Dendritic cell treated with granulocyte-macrophage colony-stimulating factor and Interleukin-4, amounts not matched to agents 40 ng/mL and 50 ng/mL, for 4 days (primary cell): ENCODE results near the gene NRG2.

Source experiments
- H3K27ac Mint-ChIP-seq: one replicate; pipeline ENCODE4 v1.8.0; 2022; ENCODE audit warnings: mild to moderate bottlenecking, mixed read lengths
- H3K27me3 Mint-ChIP-seq: one replicate; pipeline ENCODE4 v1.8.0; 2022; ENCODE audit warnings: mild to moderate bottlenecking, mixed read lengths
- H3K36me3 Mint-ChIP-seq: one replicate; pipeline ENCODE4 v1.8.0; 2022; ENCODE audit warnings: low read depth, mixed read lengths
- H3K4me1 Mint-ChIP-seq: one replicate; pipeline ENCODE4 v1.8.0; 2022; ENCODE audit warnings: low read depth, mixed read lengths
- H3K4me3 Mint-ChIP-seq: one replicate; pipeline ENCODE4 v1.8.0; 2022; ENCODE audit warnings: mild to moderate bottlenecking, moderate library complexity, mixed read lengths
- H3K9me3 Mint-ChIP-seq: one replicate; pipeline ENCODE4 v1.8.0; 2022; ENCODE audit warnings: mixed read lengths
- intact Hi-C: fragments of 100-400 bp; cut with micrococcal nuclease; formaldehyde crosslinking; loops from one replicate; pipeline ENCODE4 v1.15.0; 2022

NRG2 gene

DNA sequence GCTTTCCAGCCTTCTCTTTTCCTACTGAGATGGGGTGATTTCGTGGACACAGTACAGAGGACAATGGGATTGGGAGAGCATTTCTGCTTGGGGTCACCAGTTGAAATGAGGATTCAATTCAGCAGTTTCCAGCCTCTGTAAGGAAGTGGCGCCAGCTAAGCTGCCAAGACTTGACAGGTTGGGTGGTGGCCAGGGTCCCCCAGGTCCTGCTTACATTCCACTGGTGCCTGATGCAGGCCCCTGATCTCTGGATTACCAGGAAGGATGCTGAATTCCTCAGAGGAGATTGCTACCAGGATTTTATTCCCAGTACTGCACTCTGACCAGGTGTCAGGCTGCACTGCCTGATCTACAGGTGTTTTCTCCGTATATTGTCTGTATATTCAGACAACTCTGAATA lies 127.8 kb downstream of the NRG2 start:
- intact Hi-C loops: no loop called here
- Mint-ChIP-seq H3K27ac (no peak overlapping the region), H3K9me3 (no peaks in the 10 kb centered on the region), H3K36me3 (no peaks in the 10 kb centered on the region), H3K4me1 (no peaks in the 10 kb centered on the region), H3K4me3 (no peak overlapping the region), H3K27me3 (peaks cover 16% of the 10 kb centered on the region)

DNA sequence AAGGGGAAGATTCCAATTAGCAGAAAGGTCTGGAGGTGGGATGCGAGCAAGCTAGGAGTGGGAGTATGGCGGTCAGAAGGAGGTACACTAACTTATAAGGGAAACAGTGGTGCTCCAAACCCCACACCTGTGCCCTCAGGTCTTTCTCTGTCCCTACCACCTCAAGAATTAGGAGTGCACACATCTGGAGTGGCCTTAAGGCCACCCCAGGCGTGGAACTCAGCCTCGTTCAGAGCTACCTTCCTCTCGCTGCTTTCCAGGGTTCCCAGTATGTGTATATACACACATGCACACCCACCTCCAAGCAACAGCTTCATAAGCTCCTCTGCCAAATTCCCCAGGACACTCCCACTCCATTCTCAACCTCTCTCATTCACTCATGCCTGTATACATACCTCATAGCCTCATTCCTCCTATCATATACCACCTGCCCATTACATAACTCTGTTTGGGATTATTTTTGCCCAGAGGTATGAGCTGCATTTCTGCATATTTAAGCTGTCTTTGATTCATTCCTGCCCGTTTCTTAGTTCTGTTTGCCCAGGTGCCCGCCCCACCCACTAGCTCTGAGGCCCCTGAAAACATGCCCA lies 128.8 kb downstream of the NRG2 start:
- H3K27ac Mint-ChIP-seq: no peak overlapping the region
- H3K4me3 Mint-ChIP-seq: no peak overlapping the region
- peaks cover 16% of the 10 kb centered on the region for H3K27me3 Mint-ChIP-seq
- H3K4me1 Mint-ChIP-seq: no peaks in the 10 kb centered on the region
- intact Hi-C loops: no loop called here
- no peaks in the 10 kb centered on the region for H3K9me3 Mint-ChIP-seq
- no peaks in the 10 kb centered on the region for H3K36me3 Mint-ChIP-seq

DNA sequence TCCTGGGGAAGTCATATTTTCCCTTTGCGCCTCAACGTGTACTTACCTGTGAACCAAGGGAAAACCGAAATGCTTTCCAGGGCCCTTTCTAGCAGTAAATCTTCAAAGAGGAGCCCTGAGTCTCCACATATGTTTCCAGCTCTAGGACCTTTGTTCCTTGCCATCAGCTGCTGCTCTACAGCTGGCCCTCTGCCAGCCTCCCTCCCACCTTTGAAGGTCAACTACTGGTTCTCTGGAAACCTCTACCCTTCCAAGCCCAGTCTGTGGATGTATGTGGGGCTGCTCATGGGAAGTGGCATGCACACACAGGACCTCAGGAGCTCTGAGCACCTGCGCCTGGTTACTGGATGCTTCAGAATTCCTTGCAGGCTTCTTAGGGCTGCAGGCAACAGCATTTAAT lies 130.3 kb downstream of the NRG2 start:
- H3K4me1 Mint-ChIP-seq: no peaks in the 10 kb centered on the region
- H3K4me3 Mint-ChIP-seq: no peak overlapping the region
- H3K27me3 Mint-ChIP-seq: peaks cover 16% of the 10 kb centered on the region
- intact Hi-C loops: no loop called here
- H3K36me3 Mint-ChIP-seq: no peaks in the 10 kb centered on the region
- H3K9me3 Mint-ChIP-seq: no peaks in the 10 kb centered on the region
- no peak overlapping the region for H3K27ac Mint-ChIP-seq

DNA sequence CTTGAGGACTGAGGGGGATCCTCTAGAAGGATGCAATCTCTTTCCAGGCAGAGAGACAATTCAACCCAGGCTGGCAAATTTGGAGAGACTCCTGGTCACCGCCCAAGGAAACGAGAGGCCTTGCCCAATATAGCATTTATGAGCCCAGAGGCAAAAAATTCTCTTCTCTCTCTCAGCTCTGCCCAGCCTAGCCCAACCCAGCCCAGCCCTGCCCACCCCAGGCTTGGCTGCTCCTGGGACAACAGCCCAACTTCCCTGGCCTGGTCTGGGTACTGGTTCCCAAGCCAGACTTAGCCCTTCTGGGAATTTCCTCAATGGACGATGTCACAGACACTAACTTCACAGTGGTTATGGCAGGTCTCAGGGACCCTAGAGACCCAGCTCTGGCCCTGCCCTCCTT lies 130.9 kb downstream of the NRG2 start:
- Mint-ChIP-seq H3K4me1 (no peaks in the 10 kb centered on the region), H3K27me3 (peaks cover 16% of the 10 kb centered on the region), H3K9me3 (no peaks in the 10 kb centered on the region), H3K36me3 (no peaks in the 10 kb centered on the region), H3K4me3 (no peak overlapping the region), H3K27ac (no peak overlapping the region)
- intact Hi-C loops: no loop called here

DNA sequence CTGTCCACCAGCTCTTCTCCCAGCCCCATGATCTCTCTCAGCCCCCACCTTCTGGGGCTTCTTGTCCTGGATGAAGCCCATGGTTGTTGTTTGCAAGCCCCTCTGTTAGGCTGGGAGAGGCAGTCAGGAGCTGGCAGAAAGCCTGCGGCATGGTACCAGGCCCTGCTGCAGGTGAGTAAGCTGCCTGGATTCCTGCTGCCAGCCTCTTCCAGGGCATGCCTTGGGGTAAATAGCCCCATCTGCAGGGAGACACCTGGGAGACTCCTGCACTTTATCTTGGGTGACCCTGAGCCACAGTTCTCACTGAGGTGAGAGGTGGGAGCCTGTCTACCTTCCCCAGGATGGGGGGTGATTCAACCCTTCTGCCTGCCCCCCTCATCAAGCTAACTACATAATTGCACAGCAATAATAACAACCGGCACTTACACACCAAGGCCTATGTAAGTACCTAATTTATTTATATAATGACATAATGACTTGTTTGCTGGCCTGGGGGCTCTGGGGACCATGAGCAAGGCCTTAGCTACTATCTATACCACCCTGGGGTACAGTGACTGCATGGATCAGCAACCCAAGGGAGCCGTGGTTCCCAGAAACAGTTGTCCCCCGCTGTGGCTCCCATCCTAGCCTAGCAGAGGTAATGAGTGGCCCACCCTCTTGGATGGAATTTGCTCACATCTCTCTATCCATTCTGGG lies 131.5 kb downstream of the NRG2 start:
- no peaks in the 10 kb centered on the region for H3K9me3 Mint-ChIP-seq
- no peak overlapping the region for H3K27ac Mint-ChIP-seq
- H3K4me1 Mint-ChIP-seq: no peaks in the 10 kb centered on the region
- no peak overlapping the region for H3K4me3 Mint-ChIP-seq
- peaks cover 16% of the 10 kb centered on the region for H3K27me3 Mint-ChIP-seq
- H3K36me3 Mint-ChIP-seq: no peaks in the 10 kb centered on the region
- intact Hi-C loops: no loop called here

DNA sequence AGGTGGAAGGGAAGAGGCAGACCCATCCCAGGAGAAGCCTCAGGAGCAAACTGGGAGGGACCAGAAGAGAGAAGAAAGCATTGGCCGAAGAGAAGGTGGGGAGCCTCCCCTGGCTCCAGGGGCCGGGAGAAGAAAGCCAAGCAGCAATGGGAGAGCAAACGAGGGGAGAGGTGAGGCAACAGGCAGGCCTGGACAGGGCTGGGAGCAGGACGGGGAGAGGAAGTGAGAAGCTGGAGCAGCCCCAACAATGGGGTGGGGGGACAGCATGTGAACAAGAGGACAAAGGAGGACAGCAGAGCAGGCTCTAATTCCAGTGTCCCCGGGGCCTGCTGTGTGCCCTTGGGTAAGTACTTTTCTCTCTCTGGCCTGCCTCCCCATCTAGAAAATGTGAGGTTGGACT lies 132.2 kb downstream of the NRG2 start:
- Mint-ChIP-seq H3K4me1 (no peaks in the 10 kb centered on the region), H3K9me3 (no peaks in the 10 kb centered on the region)
- intact Hi-C loops: no loop called here

DNA sequence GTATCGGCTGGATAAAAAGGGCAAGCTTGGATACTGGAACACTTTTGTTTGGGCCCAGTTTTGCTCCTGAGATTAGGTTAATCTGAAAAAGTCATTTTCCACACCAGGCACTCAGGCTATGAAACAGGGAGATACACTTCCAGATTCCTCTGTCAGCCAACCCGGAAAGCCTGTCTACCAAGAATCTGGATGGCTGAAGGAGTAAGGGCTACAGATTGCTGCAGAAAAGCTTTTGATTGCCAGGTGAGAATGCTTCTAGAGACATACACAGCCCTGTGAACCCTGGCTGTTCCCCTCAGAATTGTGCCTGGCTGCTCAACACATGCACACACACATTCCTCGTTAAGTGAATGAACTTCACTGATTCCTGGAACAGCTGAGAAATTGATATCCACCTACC lies 133.1 kb downstream of the NRG2 start:
- no peaks in the 10 kb centered on the region for H3K36me3 Mint-ChIP-seq
- intact Hi-C loops: no loop called here
- no peaks in the 10 kb centered on the region for H3K4me1 Mint-ChIP-seq
- H3K27me3 Mint-ChIP-seq: peaks cover 11% of the 10 kb centered on the region
- no peak overlapping the region for H3K27ac Mint-ChIP-seq
- no peak overlapping the region for H3K4me3 Mint-ChIP-seq
- H3K9me3 Mint-ChIP-seq: no peaks in the 10 kb centered on the region

More for the DNA sequence above, 132.2 kb downstream of the NRG2 start:
- Mint-ChIP-seq H3K36me3 (no peaks in the 10 kb centered on the region), H3K27me3 (peaks cover 15% of the 10 kb centered on the region), H3K4me3 (no peak overlapping the region), H3K27ac (no peak overlapping the region)

DNA sequence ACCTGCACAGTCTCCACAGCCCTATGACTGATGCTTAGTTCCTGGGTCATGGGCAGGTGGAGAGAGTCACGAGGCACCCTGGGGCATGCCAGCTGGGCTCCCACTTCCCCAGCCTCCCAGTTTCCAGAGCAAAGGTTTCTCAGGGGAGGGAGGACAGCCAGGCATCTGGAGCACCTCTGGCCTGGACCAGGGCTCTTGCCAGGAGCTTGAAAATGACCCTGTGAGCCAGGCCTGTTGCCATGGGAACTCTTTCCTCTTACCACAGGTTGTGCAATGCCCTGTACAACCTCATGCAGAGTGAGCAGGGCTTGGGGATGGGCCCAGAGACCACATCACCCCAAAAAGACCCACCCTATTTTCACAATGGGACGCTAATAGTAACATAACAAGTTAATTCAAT lies 134.3 kb downstream of the NRG2 start:
- Mint-ChIP-seq H3K36me3 (no peaks in the 10 kb centered on the region), H3K27me3 (peaks cover 9% of the 10 kb centered on the region)
- intact Hi-C loops: no loop called here

DNA sequence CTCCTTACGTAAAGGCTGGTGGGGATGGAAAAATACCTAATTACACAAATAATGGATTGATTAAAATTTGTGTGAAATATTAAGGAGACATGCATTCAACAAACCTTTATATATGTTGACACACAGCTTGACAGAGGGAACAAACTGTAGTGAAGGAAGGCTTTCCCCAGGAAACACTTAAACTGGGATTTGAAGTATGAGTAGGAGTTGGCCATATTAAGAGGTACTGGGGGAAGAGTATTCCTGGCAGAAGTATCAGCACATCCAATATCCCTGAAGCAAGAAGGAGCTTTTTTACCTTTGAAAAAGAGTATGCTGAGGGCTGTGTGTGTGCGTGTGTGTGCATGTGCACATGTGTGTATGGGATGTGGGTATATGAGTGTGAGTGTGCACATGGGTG lies 136.4 kb downstream of the NRG2 start:
- no peak overlapping the region for H3K27ac Mint-ChIP-seq
- peaks cover 30% of the 10 kb centered on the region for H3K27me3 Mint-ChIP-seq
- intact Hi-C loops: no loop called here
- no peaks in the 10 kb centered on the region for H3K4me1 Mint-ChIP-seq
- no peak overlapping the region for H3K4me3 Mint-ChIP-seq
- no peaks in the 10 kb centered on the region for H3K36me3 Mint-ChIP-seq
- H3K9me3 Mint-ChIP-seq: no peaks in the 10 kb centered on the region

More for the DNA sequence above, 134.3 kb downstream of the NRG2 start:
- no peaks in the 10 kb centered on the region for H3K9me3 Mint-ChIP-seq
- H3K4me3 Mint-ChIP-seq: no peak overlapping the region
- no peaks in the 10 kb centered on the region for H3K4me1 Mint-ChIP-seq
- no peak overlapping the region for H3K27ac Mint-ChIP-seq

DNA sequence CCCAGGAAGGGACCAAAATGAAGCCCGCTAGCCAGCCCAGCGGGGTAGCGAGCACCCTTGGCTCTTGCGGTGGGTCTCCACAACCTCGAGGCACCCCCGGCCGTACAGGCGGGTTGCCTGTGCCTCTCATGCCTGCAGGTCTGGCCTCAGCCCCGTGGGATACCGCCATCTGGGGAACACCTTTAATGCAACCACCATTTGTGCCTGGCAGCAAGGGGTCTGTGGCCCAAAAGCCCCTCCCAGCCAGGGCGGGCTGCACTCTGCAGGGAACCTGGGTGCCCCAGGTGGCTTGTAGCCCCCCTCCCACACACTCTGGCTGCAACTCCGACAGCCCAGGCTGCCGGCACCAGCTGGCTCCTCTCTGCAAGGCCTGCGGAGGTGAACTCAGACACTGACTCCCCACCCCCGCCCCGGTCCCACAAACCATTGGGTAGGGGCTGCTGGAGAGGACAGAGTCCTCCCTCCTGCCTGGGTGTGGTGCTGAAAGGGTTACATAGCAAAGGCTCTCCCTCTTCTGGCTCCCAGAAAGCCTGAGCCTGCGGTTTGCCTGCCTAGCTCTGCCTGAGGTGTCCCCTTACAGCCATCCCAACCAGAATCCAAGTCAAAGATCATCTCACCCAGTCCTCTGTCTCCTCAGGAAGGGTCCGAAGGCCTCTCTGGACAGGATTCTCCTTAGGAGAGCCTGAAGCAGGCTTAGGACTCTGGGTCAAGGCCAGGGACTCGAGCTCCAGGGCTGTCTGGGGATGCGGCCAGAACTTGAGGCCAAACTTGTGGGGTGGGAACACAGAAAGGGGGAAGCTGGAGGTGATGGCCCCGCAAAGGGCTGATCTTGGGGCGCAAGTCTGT lies 138.1 kb downstream of the NRG2 start:
- Mint-ChIP-seq H3K27me3 (peaks cover 38% of the 10 kb centered on the region), H3K27ac (no peak overlapping the region), H3K9me3 (no peaks in the 10 kb centered on the region), H3K4me1 (no peaks in the 10 kb centered on the region), H3K4me3 (no peak overlapping the region), H3K36me3 (no peaks in the 10 kb centered on the region)
- intact Hi-C loops: no loop called here

DNA sequence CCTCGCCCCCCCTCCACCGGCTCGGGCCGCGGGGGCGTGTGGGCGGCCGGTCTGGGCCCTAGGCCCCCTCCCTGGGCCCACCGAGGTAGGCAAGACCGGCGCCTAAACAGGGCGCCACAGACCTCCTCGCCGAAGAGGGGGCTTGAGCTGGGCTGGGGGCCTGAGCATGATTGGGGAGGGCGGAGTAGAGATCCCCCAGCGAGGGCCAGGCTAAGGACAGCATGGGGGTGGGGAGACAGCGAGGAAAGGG lies 138.6 kb downstream of the NRG2 start:
- no peaks in the 10 kb centered on the region for H3K4me1 Mint-ChIP-seq
- no peaks in the 10 kb centered on the region for H3K36me3 Mint-ChIP-seq
- peaks cover 42% of the 10 kb centered on the region for H3K27me3 Mint-ChIP-seq
- intact Hi-C loops: no loop called here
- H3K27ac Mint-ChIP-seq: no peak overlapping the region
- H3K4me3 Mint-ChIP-seq: no peak overlapping the region
- H3K9me3 Mint-ChIP-seq: no peaks in the 10 kb centered on the region

DNA sequence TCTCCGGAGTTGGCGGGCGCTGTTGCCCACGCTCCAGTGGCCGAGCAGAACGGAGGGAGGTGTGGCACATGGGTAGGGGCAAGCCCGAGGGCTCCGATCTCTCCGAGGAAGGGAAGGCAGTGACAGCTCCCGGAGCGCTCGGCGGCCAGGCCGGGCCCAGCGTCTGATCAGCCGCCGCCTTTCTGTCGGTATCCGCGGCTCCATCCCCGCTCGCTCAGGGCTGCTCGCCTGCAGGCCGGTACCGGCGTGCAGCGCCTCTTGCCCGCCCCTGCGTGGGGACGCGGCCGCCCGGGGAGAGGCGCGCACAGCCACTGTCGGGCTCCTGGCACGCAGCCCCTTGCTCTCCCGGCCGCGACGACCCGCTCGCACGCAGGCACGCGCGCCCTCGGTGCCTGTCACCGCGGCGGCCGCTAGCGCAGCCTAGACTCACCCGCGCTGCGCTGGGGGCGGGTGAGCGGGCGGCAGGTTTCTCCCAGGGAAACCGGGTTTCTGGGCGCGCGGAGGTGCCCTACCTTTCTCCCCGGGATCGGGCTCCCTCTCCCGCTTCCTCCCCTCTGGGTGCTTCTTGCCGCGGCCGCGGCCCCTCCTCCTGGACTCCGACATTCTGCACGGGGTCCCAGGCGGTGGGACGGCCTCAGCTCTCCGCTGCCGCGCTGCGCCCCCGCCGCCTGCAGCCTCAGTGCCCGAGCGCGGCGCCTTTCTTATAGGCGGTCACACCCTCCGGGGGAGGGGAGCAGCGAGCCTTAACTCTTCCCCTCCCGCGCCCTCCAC lies 139.1 kb downstream of the NRG2 start:
- no peaks in the 10 kb centered on the region for H3K9me3 Mint-ChIP-seq
- no peaks in the 10 kb centered on the region for H3K4me1 Mint-ChIP-seq
- no peaks in the 10 kb centered on the region for H3K36me3 Mint-ChIP-seq
- no peak overlapping the region for H3K4me3 Mint-ChIP-seq
- peaks cover 43% of the 10 kb centered on the region for H3K27me3 Mint-ChIP-seq
- no peak overlapping the region for H3K27ac Mint-ChIP-seq
- intact Hi-C loops: no loop called here

DNA sequence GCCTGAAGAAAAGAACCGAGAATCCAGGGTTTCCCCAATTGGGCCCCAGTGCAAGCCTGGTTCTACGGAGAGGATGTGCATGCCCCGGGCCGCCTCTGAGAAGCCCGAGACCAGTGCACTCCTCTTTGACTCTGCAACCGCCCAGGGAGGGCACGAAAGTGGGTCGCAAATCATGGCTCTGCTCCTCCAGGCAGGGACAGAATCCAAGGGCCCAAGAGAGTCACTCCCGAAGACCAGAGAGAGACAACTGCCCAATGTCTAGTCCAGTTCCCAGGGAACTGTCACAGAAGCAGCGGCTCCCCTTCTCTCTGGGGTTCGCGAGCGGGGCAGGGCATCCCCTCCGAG lies 139.7 kb downstream of the NRG2 start:
- H3K4me3 Mint-ChIP-seq: no peak overlapping the region
- no peaks in the 10 kb centered on the region for H3K9me3 Mint-ChIP-seq
- intact Hi-C loops: no loop called here
- no peak overlapping the region for H3K27ac Mint-ChIP-seq
- H3K4me1 Mint-ChIP-seq: no peaks in the 10 kb centered on the region
- no peaks in the 10 kb centered on the region for H3K36me3 Mint-ChIP-seq
- H3K27me3 Mint-ChIP-seq: peaks cover 46% of the 10 kb centered on the region

DNA sequence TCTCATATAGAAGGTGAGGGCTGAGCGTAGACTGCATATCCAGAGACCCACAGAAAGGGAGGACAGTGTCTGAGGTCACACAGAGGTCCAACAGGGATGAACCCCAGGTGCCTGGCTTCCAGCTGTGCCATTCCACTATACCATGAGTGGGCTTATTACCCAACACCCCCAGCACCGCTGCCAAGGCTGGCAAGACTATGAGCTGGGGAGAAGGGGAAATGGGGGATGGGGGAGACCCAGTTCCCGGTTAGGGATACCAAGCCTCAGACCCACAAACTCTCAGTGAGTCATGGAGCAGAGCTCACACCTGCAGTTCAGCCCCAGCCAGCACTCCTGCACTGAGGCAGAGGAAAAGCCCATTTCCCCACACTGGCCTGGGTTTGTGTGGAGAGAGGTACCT lies 141.1 kb downstream of the NRG2 start:
- intact Hi-C loops: no loop called here
- Mint-ChIP-seq H3K9me3 (no peaks in the 10 kb centered on the region), H3K4me1 (no peaks in the 10 kb centered on the region), H3K27me3 (peaks cover 54% of the 10 kb centered on the region), H3K4me3 (no peak overlapping the region), H3K27ac (no peak overlapping the region), H3K36me3 (no peaks in the 10 kb centered on the region)
